OCI-M2 (cell line): ENCODE measurements around the gene ITPRIPL1.

Source experiments
- DNase-seq: peaks from one replicate; lab custom pipeline; 2025; ENCODE audit not compliant: unreplicated experiment; lab: John Stamatoyannopoulos, UW

The ITPRIPL1 gene

DNA sequence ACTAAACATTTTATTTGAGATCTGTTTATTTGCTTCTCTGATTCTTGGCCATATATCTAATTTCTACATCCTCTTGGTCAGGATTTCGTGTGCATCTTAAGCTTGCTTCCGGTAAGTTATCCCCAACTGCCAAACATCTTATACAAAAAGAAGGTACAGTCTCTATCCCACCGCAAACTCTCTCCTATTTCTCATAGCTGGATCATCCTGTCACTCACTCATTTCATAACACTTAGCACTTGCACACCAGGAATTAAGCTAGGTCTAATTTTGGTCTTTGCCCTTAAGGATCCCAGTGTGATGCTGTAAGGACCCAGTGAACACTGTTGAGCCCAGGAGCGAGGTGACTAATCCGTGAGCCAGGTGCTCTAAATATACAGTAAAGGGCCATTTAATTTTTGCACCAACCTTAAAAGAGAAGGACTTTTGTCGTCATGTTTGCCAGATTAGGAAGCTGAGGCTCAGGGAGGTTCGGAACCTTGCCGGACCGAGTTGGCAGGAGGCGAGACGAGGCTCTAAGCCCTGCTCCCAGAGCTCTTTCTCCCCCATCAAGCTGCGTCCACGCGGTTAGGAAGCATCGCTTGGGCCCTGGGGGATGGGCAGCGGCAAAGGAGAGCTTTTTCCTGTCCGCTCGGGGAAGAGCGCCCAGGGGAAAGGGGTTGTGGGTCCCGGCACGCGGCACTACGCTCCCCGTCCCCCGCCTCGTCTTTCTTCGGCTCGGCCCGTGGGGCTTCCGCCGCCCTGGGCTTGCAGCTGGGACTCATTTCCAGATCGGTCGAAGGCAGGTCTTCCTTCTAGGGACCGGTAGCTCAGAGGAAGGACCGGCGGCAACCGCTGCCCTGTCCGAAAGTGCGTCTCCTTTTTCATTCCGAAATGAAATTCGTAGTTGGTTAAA is 4.1 kb upstream of the ITPRIPL1 start:
- DNase-seq = no peak

GRCh38 chr2:96323849-96324248 is 1.3 kb upstream of the ITPRIPL1 start:
- no peak for DNase-seq

DNA sequence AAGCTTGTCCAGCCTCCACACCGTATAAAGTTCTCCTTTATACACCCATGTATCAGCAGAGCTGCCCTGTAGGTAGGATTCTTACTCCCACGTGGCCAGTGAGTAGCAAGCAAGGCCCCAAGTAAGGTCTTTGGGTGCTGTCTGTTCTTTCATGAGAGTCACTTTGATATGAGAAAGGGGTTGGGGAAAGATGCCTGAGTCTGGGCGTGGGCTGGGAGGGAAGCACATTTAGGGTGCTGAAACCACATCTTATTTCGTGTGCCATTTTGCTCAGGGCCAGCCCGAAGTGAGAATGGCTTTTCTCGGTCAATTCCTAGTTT is 436 bp upstream of the ITPRIPL1 start:
- DNase-seq = no peak

GRCh38 chr2:96325884-96326255 is 753 bp downstream of the ITPRIPL1 start:
- DNase-seq = no peak

DNA sequence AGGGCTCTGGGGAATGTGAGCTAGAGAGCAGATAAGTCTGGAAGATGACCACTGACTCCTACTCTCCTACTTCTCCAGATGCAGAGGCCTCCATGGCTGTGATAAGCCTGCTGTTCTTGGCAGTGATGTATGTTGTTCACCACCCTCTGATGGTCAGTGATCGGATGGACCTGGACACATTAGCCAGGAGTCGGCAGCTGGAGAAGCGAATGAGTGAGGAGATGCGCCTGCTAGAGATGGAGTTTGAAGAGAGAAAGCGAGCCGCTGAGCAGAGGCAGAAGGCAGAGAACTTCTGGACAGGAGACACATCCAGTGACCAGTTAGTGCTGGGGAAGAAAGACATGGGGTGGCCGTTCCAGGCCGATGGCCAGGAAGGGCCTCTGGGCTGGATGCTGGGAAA is 1.4 kb downstream of the ITPRIPL1 start:
- no peak for DNase-seq

DNA sequence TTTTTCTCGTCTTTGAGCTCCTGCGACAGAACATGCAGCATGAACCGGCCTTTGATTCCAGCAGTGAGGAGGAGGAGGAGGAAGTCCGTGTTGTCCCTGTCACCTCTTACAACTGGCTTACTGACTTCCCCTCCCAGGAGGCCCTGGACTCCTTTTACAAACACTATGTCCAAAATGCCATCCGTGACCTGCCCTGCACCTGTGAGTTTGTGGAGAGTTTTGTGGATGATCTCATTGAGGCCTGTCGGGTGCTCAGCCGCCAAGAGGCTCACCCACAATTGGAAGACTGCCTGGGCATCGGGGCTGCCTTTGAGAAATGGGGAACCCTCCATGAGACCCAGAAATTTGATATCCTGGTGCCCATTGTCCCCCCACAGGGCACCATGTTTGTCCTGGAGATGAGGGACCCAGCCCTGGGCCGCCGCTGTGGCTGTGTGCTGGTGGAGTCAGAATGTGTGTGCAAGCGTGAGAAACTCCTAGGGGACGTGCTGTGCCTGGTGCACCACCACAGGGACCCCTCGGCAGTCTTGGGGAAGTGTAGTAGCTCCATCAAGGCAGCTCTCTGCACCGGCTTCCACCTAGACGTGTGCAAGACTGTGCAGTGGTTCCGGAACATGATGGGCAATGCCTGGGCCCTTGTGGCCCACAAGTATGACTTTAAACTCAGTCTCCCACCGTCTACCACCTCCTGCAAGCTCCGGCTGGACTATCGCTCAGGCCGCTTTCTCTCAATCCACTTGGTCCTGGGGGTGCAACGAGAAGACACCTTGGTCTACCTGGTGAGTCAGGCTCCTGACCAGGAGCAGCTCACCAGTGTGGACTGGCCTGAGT is 2.1 kb downstream of the ITPRIPL1 start:
- no peak for DNase-seq

DNA sequence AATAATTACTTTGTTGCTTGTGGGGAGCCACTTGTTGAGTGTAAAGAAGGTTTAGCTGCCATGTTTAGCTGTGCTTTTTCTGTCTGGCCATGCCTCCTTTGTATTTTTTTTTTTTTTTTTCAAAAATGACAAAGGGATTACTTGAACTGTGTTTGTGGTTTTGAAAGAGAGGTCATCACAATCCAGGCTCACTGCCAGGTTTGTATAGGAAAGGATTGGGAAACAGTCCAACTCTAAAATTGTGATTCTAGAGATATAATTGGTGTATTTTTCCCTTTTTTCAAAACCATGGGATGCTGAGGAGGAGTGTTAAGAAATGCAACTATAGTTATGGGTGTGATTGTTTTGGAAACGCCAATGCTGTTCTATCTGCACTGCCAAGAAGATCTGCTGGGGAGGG is 4.3 kb downstream of the ITPRIPL1 start:
- no peak for DNase-seq

DNA sequence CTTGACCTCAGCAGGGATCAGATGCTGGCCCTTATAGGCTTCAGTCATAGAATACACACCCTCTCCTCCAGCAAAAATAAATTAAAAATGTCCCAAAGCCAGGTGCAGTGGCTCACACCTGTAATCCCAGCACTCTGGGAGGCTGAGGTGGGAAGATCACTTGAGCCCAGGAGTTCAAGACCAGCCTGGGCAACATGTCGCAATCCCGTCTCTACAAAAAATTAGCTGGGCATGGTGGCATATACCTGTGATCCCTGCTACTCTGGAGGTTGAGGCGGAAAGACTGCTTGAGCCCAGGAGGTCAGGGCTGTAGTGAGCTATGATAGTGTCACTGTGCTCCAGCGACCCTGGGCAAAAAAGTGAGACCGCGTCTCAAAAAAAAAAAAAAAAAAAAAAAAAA is 4.8 kb downstream of the ITPRIPL1 start:
- DNase-seq = no peak

DNA sequence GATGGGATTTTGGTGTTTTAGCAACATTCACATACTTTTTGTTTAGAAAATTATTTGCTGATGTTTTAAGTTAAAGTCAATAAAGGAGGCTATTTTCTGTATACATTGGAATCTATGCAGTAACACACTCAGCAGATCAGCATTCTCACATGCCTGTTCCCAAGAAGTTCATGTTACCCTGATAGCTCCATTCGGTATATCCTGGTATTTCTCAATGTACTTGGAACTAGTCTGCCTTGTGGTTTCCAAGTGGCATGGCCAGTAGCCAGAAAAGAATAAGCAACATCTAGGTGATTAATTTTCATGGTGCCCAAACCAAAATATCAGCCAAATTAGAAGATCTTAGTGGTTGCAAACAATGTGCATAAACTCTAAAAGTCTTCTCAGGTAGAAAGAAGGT is 5.3 kb downstream of the ITPRIPL1 start:
- no peak for DNase-seq

- DNase-seq = no peak
These were observed 8.6 kb downstream of the ITPRIPL1 start for GRCh38 chr2:96333708-96334107.

DNA sequence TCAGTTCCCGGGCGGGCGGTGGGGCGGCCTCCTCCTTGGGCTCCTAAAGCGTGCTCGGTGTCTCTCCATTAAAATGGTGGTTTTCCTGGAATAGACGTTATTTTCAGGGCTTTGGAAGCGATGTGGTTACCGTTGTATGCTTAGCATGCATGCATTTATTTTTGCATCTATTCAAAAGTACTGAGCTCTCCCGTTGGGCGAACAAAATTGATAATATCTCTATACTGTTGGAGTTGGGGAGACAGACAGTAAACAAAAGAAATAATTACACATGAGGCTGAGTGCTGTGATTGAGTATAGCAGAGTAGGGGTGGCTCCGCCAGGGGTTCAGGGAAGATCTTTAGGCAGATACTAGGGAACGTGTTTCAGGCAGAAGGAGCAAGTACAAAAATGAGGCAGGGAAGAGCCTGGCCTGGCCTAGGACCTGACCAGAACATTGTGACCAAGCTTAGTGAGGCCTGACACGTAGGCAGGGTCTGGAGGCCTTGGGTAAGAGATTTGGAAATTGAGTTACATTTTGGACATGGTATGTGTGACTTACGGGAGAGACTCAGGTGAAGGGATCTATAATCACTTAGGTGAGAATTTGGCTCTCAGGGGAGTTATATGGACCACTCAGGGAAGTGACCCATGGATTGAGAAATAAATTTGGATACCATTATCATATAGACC is 11.1 kb downstream of the ITPRIPL1 start:
- DNase-seq = no peak

- DNase-seq = no peak
These were observed 11.8 kb downstream of the ITPRIPL1 start for GRCh38 chr2:96336873-96337272.

DNA sequence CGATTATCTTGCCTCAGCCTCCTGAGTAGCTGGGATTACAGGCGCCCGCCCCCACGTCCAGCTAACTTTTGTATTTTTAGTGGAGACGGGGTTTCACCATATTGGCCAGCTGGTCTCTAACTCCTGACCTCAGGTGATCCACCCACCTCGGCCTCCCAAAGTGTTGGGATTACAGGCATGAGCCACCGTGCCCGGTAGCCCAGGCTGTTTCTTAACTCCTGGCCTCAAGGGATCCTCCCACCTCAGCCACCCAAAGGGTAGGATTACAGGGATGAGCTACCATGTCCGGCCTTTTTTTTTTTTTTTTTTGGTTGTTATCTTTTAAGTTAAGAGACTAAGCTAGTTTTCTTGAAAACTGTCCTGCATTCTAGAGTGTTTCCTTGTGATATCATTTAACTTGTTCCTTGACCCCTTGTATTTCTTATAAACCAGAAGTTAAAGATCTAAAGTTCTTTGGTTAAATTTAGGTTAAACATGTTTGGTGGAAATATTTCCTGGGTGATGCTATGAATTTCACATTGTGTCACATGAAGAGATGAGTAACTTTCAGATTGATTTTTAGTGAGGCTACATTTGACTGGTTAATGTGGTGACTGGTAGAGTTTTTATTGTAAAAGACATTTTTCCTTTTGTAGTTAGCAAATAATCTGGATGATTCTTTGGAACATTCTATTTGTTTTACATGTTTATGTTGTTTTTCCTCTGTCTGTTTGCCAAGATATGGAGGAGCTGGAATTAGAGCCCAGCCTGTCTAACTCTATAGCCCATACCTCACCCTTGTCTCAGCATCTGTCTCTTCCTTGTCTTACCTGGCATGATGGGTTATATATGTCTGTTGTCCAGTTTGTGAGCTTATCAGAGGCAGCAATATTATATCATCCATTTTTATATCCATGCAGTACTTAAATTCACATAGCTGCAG is 15.6 kb downstream of the ITPRIPL1 start:
- no peak for DNase-seq

GRCh38 chr2:96341641-96342040 is 16.5 kb downstream of the ITPRIPL1 start:
- no peak for DNase-seq

- no peak for DNase-seq
These were observed 17.0 kb downstream of the ITPRIPL1 start for GRCh38 chr2:96342085-96342484.

GRCh38 chr2:96344011-96344410 is 18.9 kb downstream of the ITPRIPL1 start:
- DNase-seq = no peak

DNA sequence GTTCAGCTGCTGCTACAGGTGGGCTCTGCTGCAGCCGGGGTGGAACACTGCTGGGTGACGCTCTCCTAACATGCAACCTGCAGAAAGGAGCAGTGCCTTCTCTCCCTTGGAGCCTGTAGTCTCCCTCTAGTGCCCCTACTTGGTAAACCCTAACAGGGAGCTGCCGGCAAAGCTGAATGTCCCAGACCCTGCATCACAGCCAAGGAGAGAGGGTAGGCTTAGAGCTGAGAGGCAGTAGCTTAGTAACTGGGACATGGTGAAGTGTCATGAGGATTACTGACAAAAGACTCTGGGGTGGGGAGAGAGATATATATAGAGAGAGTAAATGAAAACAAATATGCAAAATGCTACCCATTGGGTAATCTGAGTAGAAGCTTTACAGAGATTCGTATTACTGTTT is 20.3 kb downstream of the ITPRIPL1 start:
- DNase-seq = no peak

DNA sequence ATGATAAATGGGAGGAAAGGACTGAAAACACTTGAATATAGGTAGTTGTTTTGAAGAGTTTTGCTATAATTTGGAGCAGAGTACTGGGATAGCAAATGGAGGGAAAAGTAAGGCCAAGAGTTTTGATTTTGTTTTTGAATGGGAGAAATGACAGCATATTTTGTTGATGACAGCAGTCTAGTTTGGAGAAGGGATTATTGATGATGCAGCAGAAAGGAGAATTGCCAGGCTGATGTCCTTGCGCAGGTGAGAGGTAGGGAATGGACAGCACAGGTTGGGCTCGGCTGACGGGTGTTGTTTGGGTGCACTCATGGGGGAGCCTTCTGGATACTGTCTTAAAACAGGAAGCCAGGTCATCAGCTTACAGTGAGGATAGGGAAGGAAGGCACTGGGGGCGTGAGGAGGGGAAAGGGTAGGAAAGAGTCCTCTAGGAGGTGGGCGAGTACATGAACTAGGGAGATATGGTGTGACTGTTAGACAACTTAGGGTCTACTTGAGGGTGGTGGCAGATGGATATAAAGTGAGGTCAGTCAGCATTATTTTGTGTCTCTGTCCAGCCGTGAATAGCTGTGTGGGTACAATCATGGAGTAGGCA is 20.8 kb downstream of the ITPRIPL1 start:
- no peak for DNase-seq

GRCh38 chr2:96347395-96347794 is 22.3 kb downstream of the ITPRIPL1 start:
- DNase-seq = no peak

DNA sequence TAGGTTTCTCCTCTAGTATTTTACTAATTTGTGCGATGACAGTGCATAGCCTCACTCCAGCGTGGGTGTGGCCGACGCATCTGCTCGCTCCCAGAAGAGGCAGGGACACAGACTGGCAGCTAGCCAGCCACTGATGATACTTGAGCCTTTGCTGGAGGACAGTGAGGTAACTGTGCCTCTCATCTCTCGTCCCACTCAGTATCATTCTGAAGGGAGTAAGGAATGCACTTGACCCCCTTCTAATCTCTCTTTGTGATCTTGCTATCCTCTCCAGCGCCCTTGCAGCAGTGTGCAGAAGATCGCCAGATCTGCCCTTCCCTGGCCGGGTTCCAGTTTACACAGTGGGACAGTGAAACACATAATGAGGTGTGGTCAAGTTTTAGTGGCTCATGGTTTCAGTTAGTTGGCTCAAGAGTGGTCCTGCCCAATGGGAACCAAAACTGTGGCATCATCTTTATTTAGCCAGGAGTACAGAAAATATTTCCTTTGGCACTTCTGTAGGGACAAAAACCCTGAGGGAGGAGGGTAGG is 28.0 kb downstream of the ITPRIPL1 start:
- DNase-seq = no peak
